GM18508 (cell line): ENCODE measurements around the gene FAM228B.

Experiments
- ATAC-seq: cut with Tn5 transposase; IDR thresholded peaks from one replicate; pipeline ENCODE4 v1.9.1; 2021; ENCODE audit warnings: moderate number of reproducible peaks; ENCODE audit not compliant: insufficient read depth, unreplicated experiment

Gene FAM228B

DNA sequence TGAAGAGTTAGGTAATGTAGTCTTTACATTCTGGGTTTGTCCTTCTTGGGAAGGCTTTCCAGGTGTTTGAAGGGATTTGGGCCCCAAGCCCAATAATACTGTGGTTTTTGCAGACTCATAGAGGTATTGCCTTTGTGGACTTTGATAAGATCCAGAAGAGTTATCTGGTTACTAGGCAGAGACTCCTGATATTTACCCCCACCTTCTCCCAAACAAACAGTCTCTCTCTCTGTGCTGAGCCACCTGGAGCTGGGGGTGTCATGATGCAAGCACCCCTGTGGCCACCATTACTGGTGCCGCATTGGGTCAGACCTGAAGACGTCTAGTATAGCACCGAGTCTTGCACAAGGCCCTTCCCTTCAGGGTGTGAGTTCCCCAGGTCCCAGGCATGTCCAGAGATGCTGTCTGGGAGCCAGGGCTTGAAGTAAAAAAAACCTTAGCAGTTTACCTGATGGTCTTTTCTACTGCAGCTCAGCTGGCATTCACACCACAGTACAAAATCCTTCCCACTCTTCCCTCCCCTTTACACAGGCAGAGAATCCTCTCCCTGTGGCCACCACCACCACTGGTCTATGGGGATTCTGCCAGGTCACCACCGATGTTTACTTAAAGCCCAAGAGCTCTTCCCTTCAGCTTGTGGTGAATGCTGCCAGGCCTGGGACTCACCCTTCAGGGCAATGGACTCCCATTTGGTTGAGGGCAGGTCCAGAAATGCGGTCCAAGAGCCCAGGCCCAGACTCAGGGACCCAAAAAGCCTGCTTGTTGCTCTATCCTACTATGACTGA, 29.3 kb downstream of the FAM228B start:
- ATAC-seq, result no peak

DNA sequence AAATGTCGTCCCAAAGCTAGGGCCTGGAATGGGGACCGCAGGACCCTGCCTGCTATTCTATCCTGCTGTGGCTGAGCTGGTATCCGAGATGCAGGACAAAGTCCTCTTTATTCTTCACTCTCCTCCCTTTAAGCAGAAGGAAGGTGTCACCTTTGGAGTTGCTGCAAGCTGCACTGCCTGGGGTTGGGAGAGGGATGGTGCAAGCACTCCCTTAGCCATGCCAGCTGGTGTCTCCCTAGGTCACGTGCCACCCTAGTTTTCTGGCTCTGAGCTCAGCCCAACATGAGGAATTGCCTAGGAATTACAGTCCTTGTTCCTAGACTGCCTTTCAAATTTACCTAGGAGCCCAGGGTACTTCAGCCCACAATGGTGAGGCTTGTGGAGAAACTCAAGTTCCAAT, 30.2 kb downstream of the FAM228B start:
- ATAC-seq, result no peak

DNA sequence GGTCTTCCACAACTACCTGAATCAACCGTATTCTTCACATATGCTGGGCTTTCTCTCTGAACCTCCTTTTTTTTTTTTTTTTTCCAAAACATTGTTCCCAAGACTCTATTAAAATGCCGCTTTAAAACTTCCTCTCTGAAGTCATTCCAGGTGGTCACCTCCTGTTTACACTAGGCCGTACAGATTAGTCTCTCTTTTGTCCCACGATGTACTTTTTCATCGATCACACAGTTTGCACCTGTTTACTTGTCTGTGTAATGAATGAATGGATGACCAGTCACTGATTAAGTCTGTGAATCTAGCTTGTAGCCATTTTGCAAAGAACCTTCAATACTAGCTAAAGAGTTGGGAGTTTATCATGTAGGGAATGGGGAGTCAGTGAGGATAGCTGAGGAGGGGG, 34.9 kb downstream of the FAM228B start:
- no peak for ATAC-seq

DNA sequence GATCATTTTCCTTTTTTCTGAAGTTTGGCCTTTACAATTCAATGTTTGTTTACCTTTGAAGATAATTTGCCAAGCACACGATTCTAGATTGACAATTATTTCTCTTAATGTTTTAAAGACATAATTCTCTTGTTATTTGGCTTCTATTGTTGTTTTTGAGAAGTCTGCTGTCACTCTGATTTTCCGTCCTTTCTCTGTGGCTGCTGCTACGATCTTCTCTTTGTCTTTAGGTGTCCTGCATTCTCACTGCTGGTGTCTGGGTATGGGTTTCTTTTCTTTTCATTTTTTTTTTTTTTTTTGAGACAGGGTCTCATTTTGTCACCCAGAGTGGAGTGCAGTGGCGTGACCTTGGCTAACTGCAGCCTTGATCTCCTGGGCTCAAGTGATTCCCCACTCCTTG, 36.4 kb downstream of the FAM228B start:
- ATAC-seq, result no peak

DNA sequence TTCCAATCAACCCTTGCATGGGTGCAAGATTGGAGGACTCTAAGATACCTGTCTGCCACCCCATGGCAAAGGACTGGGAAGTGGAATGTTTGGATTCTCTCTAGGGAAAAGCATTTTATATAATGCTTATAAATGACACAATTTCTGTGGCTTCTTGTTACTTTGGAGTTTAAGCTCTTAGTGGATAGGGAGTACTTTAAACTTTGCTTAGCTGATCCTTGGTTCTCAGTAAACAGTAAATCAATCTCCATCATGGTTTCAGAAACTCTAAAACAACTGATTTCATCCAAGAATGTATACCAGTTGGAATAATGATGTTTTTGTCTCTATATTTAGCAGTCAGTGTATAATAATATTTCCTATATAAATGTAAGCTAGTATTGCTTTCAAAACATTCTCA, 37.5 kb downstream of the FAM228B start:
- no peak for ATAC-seq

DNA sequence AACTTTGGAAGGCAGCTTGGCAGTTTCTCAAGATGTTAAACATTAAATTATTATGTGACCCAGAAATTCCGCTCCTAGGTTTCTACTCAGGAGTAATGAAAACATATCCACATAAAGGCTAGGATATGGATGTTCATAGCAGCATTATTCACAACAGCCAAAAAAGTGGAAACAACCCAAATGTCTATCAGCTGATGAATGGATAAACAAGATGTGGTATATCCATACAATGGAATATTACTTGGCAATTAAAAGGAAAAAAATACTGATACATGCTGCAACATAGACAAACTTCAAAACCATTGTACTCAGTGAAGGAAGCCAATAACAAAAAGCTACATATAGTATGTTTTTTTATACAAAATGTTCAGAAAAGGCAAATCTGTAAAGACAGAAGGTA, 39.2 kb downstream of the FAM228B start:
- no peak for ATAC-seq

DNA sequence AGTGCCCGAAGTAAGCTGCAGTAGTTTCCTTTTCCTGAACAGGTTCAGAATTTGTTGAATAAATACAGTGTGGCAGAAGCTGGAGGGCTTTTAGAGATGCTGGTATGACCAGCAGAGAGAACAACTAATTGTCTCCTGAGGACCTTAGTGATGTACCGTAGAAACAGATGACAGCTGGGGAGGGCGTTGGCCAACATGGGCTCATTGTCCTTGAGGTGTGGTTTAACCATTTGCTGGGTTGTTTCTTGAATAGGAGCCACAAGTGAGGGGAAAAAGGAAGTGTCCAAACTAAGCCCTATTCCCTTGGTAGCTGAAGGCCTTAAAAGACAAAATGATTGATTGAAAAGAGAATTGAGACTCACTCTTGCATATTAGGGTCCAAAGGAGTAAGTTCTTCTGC, 39.9 kb downstream of the FAM228B start:
- no peak for ATAC-seq

DNA sequence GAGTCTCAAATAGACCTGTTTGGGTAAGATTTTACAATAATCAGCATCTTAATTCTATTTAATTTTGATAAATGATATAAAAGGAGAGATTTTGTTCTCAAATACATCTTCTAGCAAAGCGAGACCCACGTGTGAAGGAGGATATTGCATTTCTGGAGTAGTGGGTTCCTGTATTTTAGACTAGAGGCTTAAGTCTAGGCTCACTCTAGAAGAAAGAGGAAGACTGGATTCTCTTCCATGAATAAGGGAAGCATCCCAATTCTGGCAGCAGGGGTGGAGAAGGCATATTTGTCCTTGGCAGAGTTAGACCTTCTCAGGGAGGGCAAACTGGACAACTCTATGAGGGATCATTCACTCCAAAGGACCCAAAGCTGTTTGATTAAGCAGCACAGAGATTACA, 40.3 kb downstream of the FAM228B start:
- no peak for ATAC-seq

DNA sequence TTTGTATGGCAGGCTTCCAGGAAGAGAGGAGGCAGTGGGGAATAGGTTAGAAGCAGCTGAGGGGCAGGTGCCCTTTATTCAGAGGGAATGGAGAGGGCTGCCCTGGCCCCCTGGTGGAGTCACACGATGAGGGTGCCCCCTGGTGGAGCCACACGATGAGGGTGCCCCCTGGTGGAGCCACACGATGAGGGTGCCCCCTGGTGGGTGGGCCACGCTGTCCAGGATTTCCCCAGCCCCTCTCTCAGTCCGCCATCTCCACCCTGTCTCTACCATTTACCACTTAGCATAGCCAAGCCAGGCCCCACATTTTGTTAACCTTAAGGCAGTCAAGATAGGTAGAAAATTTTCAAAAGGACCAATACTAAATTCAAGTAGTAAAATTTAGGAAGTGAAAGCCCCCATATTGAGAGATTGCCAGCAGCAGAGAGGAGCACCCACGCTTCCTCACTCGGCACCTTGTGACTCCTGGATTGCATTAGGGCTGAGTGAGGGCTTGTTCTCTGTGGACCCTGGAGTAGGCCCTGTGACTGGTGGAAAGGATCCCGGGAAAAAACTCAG, 41.2 kb downstream of the FAM228B start:
- ATAC-seq, result no peak

DNA sequence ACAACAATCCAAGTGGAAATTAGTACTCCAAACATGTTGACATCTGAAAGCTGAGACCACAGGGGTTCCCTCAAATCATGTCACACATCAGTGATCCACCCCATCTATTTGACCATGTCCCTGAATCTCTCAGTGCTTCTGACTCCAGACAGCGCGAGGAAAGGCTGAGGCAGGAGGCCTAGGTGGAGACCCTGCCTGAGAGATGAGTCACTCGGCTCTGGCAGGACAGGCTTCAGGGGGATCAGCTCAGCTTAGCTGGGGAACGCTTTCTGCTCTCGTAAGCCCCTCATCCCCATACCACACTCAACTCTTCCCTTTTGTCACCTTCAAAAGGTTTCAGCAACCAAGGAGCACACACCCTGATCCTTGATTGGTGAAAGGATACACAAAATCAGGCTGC, 45.8 kb downstream of the FAM228B start:
- ATAC-seq, result no peak

DNA sequence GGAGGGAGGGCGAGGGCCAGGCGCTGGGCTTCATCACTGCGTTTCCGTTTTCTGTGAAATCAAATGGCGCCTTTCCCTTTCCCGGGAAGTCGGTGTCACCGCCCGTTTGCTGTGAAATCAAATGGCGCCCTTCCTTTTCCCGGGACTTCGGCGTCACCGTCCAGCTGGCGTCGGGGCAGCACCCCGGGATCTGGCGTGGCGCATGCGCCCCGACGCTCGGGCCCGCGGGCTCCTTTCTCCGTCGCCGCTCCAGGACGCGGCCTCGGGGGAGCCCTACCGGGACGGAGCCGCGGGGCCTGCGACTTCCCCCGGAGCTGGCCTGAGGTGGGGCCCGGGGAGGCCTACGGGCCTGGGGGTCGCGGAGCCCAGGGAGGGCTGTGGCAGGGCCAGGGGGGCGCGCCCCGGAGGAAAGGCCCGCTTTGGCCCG, 51.6 kb downstream of the FAM228B start, which contains the start of gene FAM228A:
FAM228A (plus strand) TSS at position 203 of the 427 bp plus-strand sequence. CDS start 428 bp downstream, outside the sequence.
- no peak for ATAC-seq

DNA sequence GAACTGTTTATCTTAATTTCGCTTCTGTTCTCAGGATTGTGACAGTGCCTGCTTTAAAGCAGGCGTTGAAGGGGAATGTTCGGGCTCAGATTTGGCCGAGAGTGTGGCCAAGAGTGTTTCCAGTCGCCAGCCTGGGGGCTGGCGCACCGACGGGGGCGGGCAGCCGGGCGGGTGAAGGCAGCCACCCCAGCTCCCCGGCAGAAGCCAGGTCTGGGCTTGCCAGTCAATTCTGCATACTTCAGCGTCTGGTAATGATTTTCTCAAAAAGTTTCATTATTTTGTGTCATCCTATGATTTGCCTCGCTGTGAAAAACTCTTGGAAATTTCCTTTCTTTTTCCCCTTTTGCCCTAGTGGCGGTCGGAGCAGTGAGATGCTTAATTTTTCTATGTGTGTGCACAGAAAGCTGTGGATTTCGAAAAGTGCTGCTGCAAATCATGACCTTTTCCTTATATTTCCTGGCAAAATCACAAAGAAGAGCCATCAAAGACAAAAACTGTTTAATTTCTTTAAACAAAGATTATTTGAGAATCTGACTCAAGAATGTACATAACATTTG, 52.4 kb downstream of the FAM228B start:
- no peak for ATAC-seq

DNA sequence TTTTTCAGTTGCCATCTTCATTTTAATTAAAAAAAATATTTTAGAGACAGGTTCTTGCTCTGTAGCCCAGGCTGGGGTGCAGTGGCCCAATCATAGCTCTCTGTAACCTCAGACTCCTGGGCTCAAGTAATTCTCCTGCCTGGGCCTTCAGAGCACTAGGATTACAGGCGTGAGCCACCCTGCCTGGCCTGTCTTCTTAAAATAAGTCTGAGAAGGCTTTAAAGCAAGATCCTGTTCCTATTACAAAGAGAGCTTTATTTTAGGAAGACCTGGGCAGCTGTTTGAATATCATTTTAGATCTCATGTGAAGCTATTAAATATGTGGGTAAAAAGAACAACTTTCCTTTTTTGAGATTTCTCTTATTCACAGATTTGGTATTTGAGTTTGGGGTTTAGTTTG, 53.1 kb downstream of the FAM228B start:
- ATAC-seq, result no peak

DNA sequence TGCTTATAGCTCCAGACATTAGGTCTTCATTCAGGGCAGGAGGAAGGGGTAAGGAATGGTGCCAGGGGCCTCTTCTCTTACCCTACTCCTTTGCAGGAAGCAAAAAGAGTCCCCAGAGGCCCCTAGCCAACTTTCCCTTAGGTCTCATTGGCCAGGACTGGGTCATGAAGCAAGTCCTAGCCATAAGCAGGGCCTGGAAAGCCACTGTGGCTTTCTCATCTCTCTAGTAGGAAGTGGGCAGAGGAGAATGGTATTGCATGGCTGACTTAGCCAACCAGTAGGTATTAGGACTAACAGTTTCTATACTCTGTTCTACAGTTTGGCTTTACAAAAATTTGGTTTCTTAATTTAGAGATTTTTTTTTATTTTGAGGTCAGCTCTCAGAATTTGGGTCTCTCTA, 56.4 kb downstream of the FAM228B start:
- no peak for ATAC-seq

DNA sequence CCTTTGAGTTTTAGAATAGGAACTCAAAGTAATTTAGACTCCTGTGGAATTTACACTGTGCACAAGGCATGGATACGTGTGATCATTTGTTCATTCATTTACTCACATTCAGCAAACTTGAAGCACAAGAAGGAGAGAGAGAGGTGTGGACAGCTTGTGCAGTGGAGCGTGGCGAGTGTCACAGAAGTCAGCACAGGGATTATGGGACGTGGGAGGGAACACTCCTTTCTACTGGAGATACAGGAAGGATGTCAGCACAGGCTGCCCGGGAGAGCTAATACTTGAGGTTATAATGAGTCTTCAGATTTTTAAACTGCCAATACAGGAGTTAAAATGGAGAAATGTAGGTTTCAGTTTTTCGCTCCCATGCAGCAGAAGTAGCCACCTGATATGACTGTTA, 58.6 kb downstream of the FAM228B start:
- ATAC-seq, result no peak

DNA sequence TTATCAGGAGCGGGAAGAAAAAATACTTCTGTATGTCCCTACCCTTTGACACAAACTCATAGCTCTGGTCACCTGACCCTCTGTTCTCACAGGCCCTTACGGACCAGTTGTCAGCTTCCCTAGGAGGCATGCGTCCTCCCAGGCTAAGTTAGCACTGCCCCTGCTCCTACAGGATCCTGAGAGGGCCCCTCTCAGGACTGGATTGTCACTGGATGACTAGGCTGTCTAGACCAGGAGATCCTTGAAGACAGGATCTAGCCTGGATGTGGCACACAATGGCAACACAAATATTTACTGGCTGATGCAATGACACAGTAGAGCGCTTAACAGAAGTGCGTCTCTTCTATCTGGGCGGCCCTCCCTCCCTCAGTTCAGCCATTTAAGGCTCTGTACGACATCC, 59.2 kb downstream of the FAM228B start:
- ATAC-seq, result no peak

DNA sequence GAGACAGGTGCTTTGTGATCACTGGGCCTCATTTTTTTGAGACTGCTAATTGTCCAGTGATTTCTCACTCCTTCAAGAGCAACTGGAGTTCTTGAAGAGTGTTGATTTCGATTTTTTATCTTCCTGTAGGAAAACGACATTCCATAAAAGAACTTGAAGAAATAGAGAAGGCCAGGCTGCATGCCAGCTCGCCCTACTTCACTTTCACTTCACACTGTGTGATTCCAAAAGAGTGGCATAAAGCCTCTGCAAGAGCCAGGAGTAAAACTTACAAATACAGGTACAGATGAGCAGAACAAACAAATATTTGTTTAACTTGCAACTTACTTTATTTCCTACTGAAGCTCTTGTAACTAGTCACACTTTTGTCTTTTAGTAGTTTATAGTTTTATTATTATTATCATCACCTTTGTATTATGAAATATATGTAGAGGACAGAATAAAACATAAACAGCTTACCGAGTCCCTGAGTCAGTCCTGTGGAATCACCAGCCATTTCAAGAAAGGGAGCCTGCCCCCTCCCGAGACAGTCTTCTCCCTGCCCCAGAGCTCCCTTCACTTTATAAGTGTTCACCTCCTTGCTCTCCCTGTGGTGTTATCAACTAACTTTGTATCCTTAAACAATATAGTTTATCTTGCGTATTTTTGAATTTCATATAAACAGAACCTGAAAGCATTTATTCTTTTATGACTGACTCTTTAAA, 60.2 kb downstream of the FAM228B start:
- ATAC-seq, result no peak

DNA sequence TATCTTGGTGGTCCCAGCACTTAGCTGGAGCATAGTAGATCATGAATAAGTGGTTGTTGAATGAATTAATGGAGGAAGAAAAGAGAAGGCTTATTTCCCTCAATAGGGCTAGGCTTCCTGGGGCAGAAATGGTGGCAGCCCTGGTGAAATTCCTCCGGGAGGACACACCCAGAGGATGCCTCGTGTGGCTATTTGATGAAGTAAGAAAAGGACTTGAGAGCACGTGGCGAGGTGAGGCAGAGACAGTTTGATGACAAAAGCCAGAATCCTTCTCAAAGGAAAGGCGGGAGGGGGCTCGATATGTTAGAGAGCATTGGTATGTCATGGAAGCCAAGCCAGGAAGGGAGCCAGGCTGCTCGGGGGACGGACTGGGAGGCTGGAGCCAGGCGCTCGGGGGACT, 66.3 kb downstream of the FAM228B start:
- ATAC-seq, result no peak

DNA sequence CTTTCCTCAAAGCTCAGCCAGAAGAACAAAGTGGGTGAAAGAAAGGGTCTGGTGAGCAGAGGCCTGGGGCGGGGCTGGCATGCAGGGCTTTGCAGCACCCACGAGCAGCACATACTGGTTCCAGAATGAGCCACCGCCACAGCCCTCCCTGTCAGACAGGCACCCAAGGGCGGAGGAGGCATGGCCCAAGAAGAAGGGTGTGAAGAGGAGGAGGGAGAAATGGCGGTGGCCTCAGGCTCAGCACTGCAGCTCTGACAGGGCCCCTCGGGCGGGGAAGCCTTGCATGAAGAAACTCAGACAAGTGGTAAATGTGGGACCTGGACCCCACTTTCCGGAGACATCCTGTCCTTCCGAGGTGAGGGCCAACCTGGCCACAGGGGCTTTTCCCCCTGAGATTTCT, 67.2 kb downstream of the FAM228B start:
- ATAC-seq, result no peak

DNA sequence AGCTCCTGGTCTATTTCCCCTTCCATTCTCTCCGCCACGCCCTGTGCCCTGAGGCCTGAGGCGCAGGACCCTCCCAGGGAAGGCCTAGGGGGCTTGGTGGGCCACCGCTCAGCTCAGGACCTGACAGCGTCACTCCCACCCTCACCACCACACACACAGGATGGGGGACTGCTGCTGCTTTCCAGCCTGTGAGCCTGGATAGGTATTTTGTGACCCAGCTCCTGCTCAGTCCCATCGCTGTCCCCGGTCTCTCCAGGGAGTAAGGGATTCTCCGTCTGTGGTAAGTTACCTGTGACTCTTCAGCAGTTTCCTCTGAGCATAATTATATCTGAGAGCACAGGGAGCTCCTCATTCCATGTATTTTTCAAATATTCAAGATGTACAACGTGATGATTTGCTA, 67.9 kb downstream of the FAM228B start:
- no peak for ATAC-seq

DNA sequence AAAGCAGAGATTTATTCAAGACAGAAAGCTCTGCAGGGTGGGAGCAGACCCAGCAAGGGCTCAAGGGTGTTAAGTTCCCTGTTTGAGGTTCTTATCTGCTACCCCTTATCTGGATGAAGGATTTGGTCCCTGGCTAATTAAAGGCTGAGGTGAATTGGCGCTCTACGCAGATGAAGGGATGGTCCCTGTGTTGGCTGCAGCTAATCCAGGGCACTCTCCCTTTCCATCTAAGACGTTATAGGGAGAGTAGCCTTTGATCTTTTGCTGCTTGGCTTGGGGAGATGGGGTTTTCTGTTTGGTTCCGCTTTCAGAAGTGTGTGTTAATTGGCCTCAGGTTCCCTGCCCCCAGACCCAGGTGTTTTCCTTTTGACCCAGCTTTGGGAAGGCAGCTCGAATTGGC, 68.6 kb downstream of the FAM228B start:
- ATAC-seq, result no peak
